CD4-positive, alpha-beta T cell (primary cell): ENCODE results near the gene RFPL3. TPM values are rescaled to one million over a fixed set of nuclear protein-coding genes. Genes with fewer than 3 reads are reported as not detected.

Source experiments
- ATAC-seq: fragments of 200-7000 bp; cut with Tn5 transposase; one replicate; pipeline ENCODE4 v1.10.0; 2022; ENCODE audit warnings: mild to moderate bottlenecking; ENCODE audit not compliant: poor library complexity
- CTCF ChIA-PET: fragments of 350-600 bp; sonication (Branson Sonifier 250); formaldehyde crosslinking; loops from one replicate; lab custom pipeline; 2021; ENCODE audit warnings: antibody characterized with exemption, inconsistent platforms; lab: Charles Lee
- POLR2A ChIA-PET: fragments of 350-600 bp; sonication (Branson Sonifier 250); formaldehyde crosslinking; loops from one replicate; lab custom pipeline; 2021; ENCODE audit warnings: antibody characterized with exemption, inconsistent platforms; lab: Charles Lee
- DNase-seq, 14 experiments: peaks; one replicate each; pipeline ENCODE4 v3.0.0-alpha.2; 2013 to 2020; ENCODE audit warnings: mixed read lengths in 2 of 14
- H3K27ac ChIP-seq, 2 donors: one replicate each; pipeline versions ENCODE4 v1.5.1 to v1.7.0; 2013; ENCODE audit warnings: low read length in 2 of 2, low read depth in 1 of 2, mild to moderate bottlenecking in 1 of 2
- H3K27me3 ChIP-seq, 2 experiments: 1 replicate in 1 of 2; 2 replicates in 1 of 2; pipeline versions ENCODE4 v1.6.1 to v1.7.0; 2013; ENCODE audit warnings: low read length in 2 of 2, control low read depth in 1 of 2, mild to moderate bottlenecking in 1 of 2, moderate library complexity in 1 of 2; ENCODE audit not compliant: insufficient read depth in 2 of 2, control insufficient read depth in 1 of 2
- H3K36me3 ChIP-seq: one replicate; pipeline ENCODE4 v1.6.1; 2013; ENCODE audit warnings: low read length, control low read depth; ENCODE audit not compliant: insufficient read depth
- H3K4me1 ChIP-seq: one replicate; pipeline ENCODE4 v1.6.1; 2013; ENCODE audit warnings: low read length, control low read depth; ENCODE audit not compliant: insufficient read depth
- H3K4me3 ChIP-seq: one replicate; pipeline ENCODE4 v1.5.1; 2013; ENCODE audit warnings: mild to moderate bottlenecking, low read length, moderate library complexity
- H3K9me3 ChIP-seq, 2 experiments: 1 replicate in 1 of 2; 2 replicates in 1 of 2; pipeline versions ENCODE4 v1.6.1 to v1.7.0; 2013; ENCODE audit warnings: low read length in 2 of 2, mild to moderate bottlenecking in 2 of 2, control low read depth in 1 of 2, moderate library complexity in 1 of 2; ENCODE audit not compliant: control insufficient read depth in 1 of 2, insufficient read depth in 1 of 2
- H3K27ac Mint-ChIP-seq: one replicate; pipeline ENCODE4 v1.8.0; 2020; ENCODE audit warnings: mixed read lengths
- H3K27me3 Mint-ChIP-seq: one replicate; pipeline ENCODE4 v1.8.0; 2021; ENCODE audit warnings: mixed read lengths
- H3K36me3 Mint-ChIP-seq: one replicate; pipeline ENCODE4 v1.8.0; 2021; ENCODE audit warnings: low read depth, mixed read lengths
- H3K4me1 Mint-ChIP-seq: one replicate; pipeline ENCODE4 v1.8.0; 2021; ENCODE audit warnings: low read depth, mixed read lengths
- H3K4me3 Mint-ChIP-seq: one replicate; pipeline ENCODE4 v1.8.0; 2020; ENCODE audit warnings: mild to moderate bottlenecking, mixed read lengths
- H3K9me3 Mint-ChIP-seq: one replicate; pipeline ENCODE4 v1.8.0; 2020; ENCODE audit warnings: mixed read lengths
- intact Hi-C, 2 experiments: fragments of 100-400 bp; cut with DNase I in 1 of 2; cut with micrococcal nuclease in 1 of 2; formaldehyde crosslinking; loops; one replicate each; pipeline versions ENCODE4 v1.15.1 to v1.9.0; 2023 to 2025; cut with DNase I, micrococcal nuclease
- total RNA-seq, 174 experiments: library from RNA in 2 of 174; stranded (reverse) in 2 of 174; gene quantifications; one replicate each; pipeline ENCODE4 v1.2.3 and lab custom pipeline; 2021 to 2026
- TF ChIP-seq, protein P1 (sequence below): fragments of 200-600 bp; IDR thresholded peaks from one replicate; pipeline ENCODE4 v1.8.0; 2022; ENCODE audit warnings: antibody characterized with exemption, mild to moderate bottlenecking

The RFPL3 gene
- total RNA-seq, 2 experiments from 2014 or later: not detected

DNA sequence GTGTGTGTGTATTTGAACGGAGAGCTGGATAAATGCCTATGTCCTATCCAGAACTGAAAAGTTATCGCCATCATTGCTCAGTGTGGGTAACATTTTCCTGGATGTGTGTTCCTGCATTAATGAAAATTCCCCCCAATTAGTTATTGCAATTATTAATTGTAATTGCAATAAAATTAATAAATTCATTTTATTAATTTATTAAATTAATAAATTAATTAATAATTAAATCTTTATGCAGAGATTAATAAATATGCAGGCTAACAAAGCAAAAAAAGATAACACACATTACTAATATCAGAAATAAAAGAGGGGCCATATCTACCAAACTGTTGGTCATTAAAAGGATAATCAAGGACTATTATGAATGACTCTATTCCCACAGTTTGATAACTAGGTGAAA, 3.6 kb downstream of the RFPL3 start:
- no peak overlapping the region for H3K27ac ChIP-seq
- Mint-ChIP-seq H3K36me3 (peaks cover 5% of the 10 kb centered on the region), H3K27me3 (peaks cover 4% of the 10 kb centered on the region), H3K27ac (no peak overlapping the region), H3K4me3 (no peak overlapping the region), H3K9me3 (no peaks in the 10 kb centered on the region), H3K4me1 (no peaks in the 10 kb centered on the region)
- ChIA-PET CTCF (no interaction called here), POLR2A (no interaction called here)
- no peaks in the 10 kb centered on the region for H3K9me3 ChIP-seq
- no peak overlapping the region for H3K4me3 ChIP-seq
- TF ChIP-seq, protein P1, sequence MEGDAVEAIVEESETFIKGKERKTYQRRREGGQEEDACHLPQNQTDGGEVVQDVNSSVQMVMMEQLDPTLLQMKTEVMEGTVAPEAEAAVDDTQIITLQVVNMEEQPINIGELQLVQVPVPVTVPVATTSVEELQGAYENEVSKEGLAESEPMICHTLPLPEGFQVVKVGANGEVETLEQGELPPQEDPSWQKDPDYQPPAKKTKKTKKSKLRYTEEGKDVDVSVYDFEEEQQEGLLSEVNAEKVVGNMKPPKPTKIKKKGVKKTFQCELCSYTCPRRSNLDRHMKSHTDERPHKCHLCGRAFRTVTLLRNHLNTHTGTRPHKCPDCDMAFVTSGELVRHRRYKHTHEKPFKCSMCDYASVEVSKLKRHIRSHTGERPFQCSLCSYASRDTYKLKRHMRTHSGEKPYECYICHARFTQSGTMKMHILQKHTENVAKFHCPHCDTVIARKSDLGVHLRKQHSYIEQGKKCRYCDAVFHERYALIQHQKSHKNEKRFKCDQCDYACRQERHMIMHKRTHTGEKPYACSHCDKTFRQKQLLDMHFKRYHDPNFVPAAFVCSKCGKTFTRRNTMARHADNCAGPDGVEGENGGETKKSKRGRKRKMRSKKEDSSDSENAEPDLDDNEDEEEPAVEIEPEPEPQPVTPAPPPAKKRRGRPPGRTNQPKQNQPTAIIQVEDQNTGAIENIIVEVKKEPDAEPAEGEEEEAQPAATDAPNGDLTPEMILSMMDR: no peak
- H3K36me3 ChIP-seq: no peaks in the 10 kb centered on the region
- no peak for DNase-seq
- H3K4me1 ChIP-seq: no peaks in the 10 kb centered on the region
- H3K27me3 ChIP-seq: no peaks in the 10 kb centered on the region
- intact Hi-C loops: no loop called here
- ATAC-seq: no peak

GRCh38 chr22:32364210-32364609, 6.5 kb downstream of the RFPL3 start:
- Mint-ChIP-seq H3K36me3 (peaks cover 5% of the 10 kb centered on the region), H3K4me3 (no peak overlapping the region), H3K27me3 (peaks cover 4% of the 10 kb centered on the region), H3K4me1 (no peaks in the 10 kb centered on the region), H3K9me3 (no peaks in the 10 kb centered on the region), H3K27ac (no peak overlapping the region)
- H3K36me3 ChIP-seq: no peaks in the 10 kb centered on the region
- H3K9me3 ChIP-seq: no peaks in the 10 kb centered on the region
- CTCF ChIA-PET: no interaction called here
- intact Hi-C loops: no loop called here
- DNase-seq (no peak), ATAC-seq (no peak)
- POLR2A ChIA-PET: no interaction called here
- no peak overlapping the region for H3K27ac ChIP-seq
- H3K4me1 ChIP-seq: no peaks in the 10 kb centered on the region
- TF ChIP-seq, protein P1: no peak
- no peak overlapping the region for H3K4me3 ChIP-seq
- H3K27me3 ChIP-seq: no peaks in the 10 kb centered on the region

GRCh38 chr22:32375678-32376450, 18.2 kb downstream of the RFPL3 start:
- H3K27ac Mint-ChIP-seq: no peak overlapping the region

More at GRCh38 chr22:32375678-32376450, 18.2 kb downstream of the RFPL3 start:
- no peak overlapping the region for H3K4me3 ChIP-seq
- intact Hi-C loops: no loop called here
- Mint-ChIP-seq H3K36me3 (no peaks in the 10 kb centered on the region), H3K4me1 (no peaks in the 10 kb centered on the region), H3K4me3 (no peak overlapping the region), H3K27me3 (no peaks in the 10 kb centered on the region), H3K9me3 (no peaks in the 10 kb centered on the region)
- TF ChIP-seq, protein P1: no peak
- CTCF ChIA-PET: no interaction called here
- ATAC-seq (no peak), DNase-seq (no peak)
- no peaks in the 10 kb centered on the region for H3K27me3 ChIP-seq
- POLR2A ChIA-PET: no interaction called here
- no peaks in the 10 kb centered on the region for H3K4me1 ChIP-seq
- H3K9me3 ChIP-seq: no peaks in the 10 kb centered on the region
- no peak overlapping the region for H3K27ac ChIP-seq
- no peaks in the 10 kb centered on the region for H3K36me3 ChIP-seq
